ENCODE measurements around the gene SNAP23.

The SNAP23 gene

DNA sequence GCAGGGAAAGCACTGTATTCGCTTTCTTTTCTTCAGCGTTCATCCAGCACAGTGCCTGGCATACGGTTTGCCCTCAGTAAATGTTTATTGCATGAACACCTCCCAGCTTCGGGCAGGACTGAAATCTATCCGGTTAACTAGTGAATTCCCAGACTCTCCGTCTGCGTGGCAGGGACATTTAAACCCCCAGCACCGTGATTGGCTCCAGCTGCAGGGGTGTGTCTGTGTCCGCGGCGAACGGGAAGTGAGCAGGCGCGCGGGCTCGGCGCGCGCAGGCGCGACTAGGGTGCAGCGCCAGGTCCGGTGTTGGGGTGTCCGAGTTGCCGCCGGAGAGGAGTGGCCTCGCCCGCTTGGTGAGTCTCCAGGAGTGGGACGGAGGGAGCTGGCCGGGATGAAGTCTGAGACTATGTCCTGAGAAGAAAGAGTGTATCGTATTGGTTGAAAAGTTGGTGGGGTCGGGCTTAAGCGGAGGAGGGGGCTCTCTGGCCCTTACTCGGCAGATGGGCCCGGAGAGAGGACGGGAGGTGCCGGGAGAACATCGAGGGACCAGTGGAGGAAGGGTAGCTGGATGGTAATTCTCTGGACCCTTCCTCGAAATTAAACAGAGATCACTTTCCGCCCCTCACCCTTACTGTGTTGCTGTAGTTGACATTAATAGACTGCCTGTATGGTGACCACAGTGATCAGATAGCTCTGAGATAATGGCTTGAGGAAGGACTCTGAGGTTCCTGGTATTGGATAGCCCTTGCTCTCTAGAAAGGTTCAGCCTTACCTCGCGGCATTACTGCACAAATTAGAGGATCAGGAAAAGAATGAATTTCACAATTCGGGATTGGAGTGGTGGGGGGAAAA lies at the start of gene SNAP23:
Gene SNAP23 (plus strand): TSS at position 274 of the 852 bp plus-strand sequence. CDS start 16,213 bp downstream, outside the sequence.
- DNase-seq: peak; percentile 96

DNA sequence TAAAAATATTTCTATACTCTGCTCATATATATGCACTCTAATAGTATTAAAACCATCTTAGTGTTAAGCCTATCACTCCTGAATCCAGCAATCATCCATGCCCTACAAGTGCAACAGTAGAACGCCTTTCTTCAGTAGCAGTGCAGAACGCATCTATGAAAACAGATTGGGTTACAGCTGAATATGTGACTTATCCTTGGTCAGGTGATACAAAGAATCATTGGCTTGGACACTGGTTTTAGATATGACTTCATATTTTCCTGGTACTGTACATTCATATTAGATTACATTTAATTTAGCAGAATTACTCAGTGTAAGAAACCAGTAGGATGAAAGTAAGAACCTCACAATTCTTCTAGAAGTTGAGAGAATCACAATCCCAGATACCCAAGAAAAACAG lies 47.8 kb upstream of the SNAP23 start:
- DNase-seq: no peak

- no peak for DNase-seq
Observed at GRCh38 chr15:42448281-42448680, 47.2 kb upstream of the SNAP23 start.

- DNase-seq: no peak
Observed at GRCh38 chr15:42449770-42450424, 45.5 kb upstream of the SNAP23 start.

- DNase-seq: no peak
Observed at GRCh38 chr15:42450425-42450790, 45.0 kb upstream of the SNAP23 start.

DNA sequence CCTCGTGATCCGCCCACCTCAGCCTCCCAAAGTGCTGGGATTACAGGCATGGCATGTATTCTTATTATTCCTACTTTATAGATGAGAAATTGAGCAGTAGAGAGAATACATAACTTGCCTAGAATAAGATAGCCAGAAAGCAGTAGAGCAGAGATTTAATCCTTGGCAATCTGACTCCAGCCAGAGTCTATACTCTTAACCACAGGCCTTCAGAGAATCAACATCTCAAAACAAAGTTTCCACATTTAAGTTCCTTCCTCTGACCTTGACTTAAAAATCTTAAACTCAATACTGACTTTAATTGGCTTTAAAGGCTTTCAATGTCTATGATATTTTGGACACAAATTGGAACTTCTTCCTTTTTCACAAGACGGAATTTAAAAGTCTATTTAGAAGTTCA lies 41.6 kb upstream of the SNAP23 start:
- DNase-seq: no peak

DNA sequence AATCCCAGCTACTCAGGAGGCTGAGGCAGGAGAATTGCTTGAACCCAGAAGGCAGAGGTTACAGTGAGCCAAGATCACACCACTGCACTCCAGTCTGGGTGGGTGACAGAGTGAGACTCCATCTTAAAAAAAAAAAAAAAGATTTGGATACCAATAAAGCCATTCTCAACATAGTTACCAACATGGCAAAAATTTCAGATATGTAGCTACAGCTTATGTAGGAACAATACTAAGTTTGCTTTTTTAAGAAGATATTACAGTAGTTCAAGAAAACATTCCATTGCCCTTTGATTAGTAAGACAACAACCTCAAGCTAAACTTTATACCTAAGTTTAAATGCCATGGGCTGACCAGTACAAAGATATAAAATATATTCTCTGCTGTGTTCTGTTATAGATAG lies 38.9 kb upstream of the SNAP23 start:
- DNase-seq: no peak

GRCh38 chr15:42456971-42457370 lies 38.5 kb upstream of the SNAP23 start:
- DNase-seq: peak; percentile 30

DNA sequence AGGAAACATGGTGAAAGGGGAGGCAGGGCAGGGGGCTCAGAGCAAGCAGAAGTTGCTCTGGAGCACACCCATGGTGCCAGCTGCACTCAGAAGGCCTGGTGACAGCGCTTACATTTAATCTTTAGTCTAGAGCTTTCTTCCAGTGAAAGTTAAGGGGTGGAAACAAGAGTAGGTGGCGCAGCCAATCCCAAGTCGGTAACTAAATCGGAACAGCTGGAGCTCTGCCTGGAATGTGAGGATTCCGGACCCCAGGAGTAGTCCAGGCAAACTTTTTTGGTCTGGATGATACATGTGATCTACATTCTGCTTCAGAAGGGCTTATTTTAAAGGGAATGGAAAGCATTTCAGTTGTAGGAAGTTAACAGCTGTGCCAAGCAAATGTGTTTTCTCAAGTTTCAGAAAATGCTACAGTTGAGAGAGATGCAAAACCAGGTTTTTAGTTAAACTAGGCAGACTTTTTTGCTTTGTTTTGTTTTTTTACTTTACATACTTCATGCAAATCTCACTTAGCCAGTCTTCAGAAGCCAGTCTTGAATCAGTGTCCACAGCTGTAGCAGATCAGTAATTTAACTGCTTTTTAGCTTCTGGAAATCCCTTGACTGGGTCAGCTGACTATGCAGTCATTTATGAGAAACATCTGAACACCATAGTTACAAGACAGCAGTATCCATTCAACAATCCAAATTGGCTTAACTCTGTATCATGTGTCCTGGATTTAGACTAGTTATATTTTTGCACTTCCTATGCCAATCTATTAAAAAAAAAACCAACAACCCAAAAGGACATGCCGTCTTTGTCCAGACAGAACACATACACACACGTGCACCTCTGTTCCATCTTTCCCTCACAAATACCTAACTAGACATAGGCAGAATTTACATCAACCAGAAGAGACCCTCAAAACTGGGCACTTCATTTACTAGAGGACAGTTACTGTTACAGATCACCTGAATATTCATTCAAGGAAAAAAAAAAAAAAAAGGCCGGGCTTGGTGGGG lies 37.7 kb upstream of the SNAP23 start:
- DNase-seq: peak; percentile 97

- DNase-seq: no peak
Observed at GRCh38 chr15:42461261-42461660, 34.2 kb upstream of the SNAP23 start.

DNA sequence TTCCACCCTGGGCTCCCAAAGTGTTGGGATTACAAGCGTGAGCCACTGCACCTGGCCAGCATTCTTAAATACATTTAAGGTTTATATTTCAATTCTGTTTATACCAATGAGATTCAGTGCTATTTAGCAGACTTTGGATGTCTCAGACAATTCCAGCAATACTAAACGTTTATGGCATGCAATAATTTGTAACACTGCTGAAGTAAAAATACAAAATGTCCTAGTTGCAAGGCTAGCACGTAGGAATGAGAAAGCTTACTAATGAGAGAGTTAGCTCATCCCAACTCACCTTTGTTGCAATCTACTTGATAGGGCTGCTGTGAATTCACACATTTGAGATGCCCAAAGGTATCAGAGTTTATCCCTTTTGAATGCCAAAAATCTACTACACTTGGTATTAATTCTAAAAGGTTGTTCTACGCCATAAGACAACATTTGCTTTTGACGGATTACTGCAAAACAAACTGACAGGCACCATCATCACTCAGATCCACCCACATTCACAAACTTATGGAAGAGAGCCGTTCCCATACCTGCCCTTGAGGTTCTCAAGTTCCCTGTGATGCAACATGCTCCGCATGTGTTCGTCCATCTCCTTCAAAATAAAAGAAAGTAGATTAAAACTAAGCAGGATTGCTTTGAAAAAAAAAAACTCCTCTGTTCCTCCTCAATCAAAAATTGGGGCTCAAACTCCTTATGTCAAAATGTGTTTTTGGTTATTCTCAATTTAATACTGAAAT lies 29.7 kb upstream of the SNAP23 start:
- DNase-seq: no peak

- no peak for DNase-seq
Observed at GRCh38 chr15:42471002-42471401, 24.4 kb upstream of the SNAP23 start.

DNA sequence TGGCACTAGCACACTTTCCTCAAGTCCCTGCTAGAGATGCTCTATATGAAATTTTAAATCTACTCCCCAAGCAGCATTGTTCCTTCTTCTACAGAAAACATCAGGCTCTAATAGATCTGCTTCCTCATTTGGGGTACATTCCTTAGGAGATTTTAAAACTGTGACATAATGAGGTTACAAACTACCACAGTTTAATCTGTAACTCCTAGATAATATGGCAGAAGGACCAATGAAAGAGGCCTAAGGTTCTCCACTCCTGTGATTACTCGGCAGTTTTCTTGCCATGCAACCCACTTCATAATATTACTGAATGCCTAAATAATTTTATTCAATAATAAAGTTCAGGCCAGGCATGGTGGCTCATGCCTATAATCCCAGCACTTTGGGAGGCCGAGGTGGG lies 20.6 kb upstream of the SNAP23 start:
- no peak for DNase-seq

GRCh38 chr15:42482701-42483100 lies 12.7 kb upstream of the SNAP23 start:
- DNase-seq: no peak

DNA sequence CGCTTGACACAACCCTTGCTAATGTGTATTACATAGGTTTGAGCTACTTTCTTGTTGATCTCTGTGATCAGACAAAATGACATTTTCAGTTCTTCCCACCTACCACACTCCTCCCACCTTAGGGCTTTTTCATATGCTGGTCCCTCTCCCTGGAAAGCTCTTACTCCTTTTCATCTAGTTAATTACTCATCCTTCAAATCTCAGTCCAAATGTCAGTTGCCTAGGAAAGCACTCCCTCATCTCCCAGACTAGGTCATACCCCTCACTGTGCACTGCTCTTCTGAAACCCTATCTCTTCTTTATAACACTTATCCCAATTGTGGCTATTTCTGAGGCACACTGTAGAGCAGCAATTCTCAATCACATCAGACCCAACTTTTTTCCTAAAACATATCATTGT lies 11.8 kb upstream of the SNAP23 start:
- DNase-seq: no peak

GRCh38 chr15:42490291-42490670 lies 5.2 kb upstream of the SNAP23 start:
- no peak for DNase-seq

DNA sequence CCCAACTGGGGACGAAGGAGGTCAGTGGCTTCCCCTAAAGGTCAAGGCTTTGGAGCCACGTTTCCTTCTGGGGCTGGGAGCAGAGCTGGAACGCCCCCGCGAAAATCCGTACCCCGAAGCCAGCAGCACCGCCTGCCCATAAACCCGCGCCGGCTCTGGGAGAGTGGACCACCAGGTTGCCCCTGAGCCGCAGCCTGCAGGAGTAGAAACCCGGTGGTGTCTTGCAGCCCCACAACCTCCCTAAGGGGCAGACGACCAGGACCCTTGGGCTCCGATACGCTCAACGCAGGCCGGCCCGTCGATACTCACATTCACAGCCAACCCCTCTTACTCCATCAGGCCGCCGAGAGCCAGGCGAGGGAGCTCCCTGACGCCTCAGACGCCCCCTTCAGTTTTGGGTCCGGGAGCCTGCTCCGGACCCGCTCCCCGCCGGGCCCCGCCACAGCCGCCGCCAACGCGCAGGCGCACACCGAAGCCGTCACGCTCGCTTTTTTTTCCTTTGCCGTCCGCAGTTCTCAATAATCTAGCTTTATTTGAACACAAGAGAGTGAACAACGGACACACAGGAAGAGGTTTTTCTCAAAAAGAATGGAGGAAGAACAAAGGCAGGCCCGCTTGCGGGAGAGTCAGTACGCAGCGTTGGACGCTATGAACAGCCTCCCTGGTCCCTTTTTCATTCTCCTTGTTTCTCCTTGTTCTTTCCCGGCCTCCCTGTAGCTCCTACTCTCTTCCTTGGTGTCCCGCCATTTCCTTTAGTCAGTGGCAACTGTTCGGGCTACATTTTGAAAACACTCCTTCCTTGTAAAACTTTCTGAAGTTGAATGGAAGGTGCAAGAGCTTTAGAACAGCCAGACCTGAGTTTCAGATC lies 4.5 kb upstream of the SNAP23 start, which contains the start of gene ZNF106:
Gene ZNF106 (minus strand): TSS at position 471 of the 868 bp plus-strand sequence. CDS start 18,852 bp downstream, outside the sequence.
- DNase-seq: peak; percentile 93

DNA sequence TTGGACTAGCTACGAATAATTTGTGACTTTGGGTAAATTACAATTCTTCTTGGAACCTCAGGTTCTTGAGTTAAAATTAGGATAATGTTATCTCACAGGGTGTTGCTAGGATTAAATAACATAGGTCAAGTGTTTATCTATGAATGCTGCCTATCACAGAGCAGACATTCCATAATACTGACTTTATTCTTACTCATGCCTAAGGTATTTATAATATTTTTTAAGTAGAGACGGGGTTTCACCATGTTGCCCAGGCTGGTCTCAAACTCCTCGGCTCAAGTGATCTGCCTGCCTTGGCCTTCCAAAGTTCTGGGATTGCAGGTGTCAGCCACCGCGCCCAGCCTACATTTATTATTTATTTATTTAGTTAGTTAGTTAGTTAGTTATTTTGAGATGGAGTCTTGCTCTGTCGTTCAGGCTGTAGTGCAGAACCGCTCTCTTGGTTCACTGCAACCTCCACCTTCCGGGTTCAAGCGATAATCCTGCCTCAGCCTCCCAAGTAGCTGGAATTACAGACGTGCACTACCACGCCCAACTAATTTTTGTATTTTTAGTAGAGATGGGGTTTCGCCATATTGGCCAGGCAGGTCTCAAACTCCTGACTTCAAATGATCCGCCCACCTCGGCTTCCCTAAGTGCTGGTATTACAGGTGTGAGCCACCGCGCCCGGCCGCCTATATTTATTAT lies 3.8 kb upstream of the SNAP23 start:
- DNase-seq: peak; percentile 64

DNA sequence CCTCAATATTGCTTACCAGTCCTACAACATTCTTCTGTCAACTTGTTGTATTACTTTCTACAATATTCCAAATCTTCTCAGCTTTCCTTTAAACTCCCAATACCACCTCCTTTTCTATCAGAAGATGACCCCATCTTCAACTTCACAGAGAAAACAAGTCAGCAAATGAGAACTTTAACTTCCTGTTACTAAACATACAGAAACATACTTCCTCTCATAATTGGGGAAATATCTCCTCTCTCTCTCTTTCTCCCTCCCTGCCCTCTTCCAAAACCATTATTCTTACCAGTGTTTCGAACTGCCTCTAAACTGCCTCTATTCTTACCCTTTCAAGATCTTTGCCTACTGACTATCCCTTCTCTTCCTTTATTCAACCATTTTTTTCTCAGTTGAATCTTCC lies 1.8 kb upstream of the SNAP23 start:
- no peak for DNase-seq

DNA sequence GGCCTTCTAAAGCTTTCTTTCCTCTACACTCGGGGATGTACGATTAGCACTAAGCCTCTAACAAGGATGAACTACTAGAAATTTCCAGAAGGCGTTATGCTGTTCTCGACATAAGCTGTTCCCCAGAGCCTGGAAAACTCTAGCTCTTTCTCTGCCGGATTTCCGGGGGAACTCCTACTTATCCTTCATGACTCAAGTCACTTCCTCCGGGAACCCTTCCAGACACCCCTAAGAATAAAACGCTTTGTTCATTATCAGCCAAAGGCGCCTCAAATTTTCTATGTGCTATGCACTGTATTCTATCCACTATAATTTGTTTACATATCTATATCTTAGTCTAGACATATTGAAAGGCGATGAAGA lies 455 bp upstream of the SNAP23 start:
- DNase-seq: peak; percentile 74
